Upper lobe of right lung (tissue), 1 donor: ENCODE measurements around the gene ADAMTSL3. TPM values are rescaled to one million over a fixed set of nuclear protein-coding genes. Genes with fewer than 3 reads are reported as not detected.

Experiments
- ATAC-seq: fragments of 200-7000 bp; cut with Tn5 transposase; one replicate; pipeline ENCODE4 v1.9.1; 2020; ENCODE audit warnings: mild to moderate bottlenecking, moderate library complexity
- DNase-seq: peaks from one replicate; pipeline ENCODE4 v3.0.0-alpha.2; 2020
- H3K27ac ChIP-seq: fragments of 200-600 bp; one replicate; pipeline ENCODE4 v1.8.0; 2022
- H3K27me3 ChIP-seq: fragments of 200-600 bp; one replicate; pipeline ENCODE4 v1.8.0; 2022; ENCODE audit warnings: mild to moderate bottlenecking
- H3K36me3 ChIP-seq: fragments of 200-600 bp; one replicate; pipeline ENCODE4 v1.8.0; 2022
- H3K4me1 ChIP-seq: fragments of 200-600 bp; one replicate; pipeline ENCODE4 v1.8.0; 2022
- H3K4me3 ChIP-seq: fragments of 200-600 bp; one replicate; pipeline ENCODE4 v1.8.0; 2022; ENCODE audit warnings: mild to moderate bottlenecking
- H3K9me3 ChIP-seq: fragments of 200-600 bp; one replicate; pipeline ENCODE4 v1.8.0; 2022
- CTCF ChIP-seq: fragments of 200-600 bp; IDR thresholded peaks from one replicate; pipeline ENCODE4 v1.8.0; 2022; ENCODE audit warnings: antibody characterized with exemption
- intact Hi-C: fragments of 100-400 bp; cut with DNase I; formaldehyde crosslinking; loops from one replicate; pipeline ENCODE4 v1.11.0; 2022
- total RNA-seq: library from RNA; stranded (reverse); fragmentation: NEBNext Ultra II Directional; extraction: Animal tissue kit (Norgen Biotek cat#: 25700); gene quantifications from one replicate; pipeline ENCODE4 v1.2.1, GENCODE V29; 2021
- donor health status: DM: no; HTN: yes; CAD: no; lungs with severe emphysema.

The ADAMTSL3 gene
- total RNA-seq, 1 donor from 2014 or later, result 26.2 TPM

- no peak overlapping the region for H3K4me3 ChIP-seq
- ATAC-seq (no peak), DNase-seq (no peak)
- H3K36me3 ChIP-seq, result no peaks in the 10 kb centered on the region
- no peak overlapping the region for H3K27ac ChIP-seq
- no peaks in the 10 kb centered on the region for H3K9me3 ChIP-seq
- no peak for TF ChIP-seq CTCF
- no peaks in the 10 kb centered on the region for H3K27me3 ChIP-seq
- intact Hi-C loops, result no loop called here
- H3K4me1 ChIP-seq, result peaks cover 3% of the 10 kb centered on the region
Measured at GRCh38 chr15:83905556-83906273, 251.8 kb downstream of the ADAMTSL3 start.

- no peaks in the 10 kb centered on the region for H3K36me3 ChIP-seq
- ATAC-seq, result no peak
- no peak for TF ChIP-seq CTCF
- DNase-seq, result no peak
- no peaks in the 10 kb centered on the region for H3K27me3 ChIP-seq
- intact Hi-C loops, result no loop called here
- H3K9me3 ChIP-seq, result no peaks in the 10 kb centered on the region
- H3K27ac ChIP-seq, result no peak overlapping the region
- H3K4me3 ChIP-seq, result no peak overlapping the region
- H3K4me1 ChIP-seq, result no peaks in the 10 kb centered on the region
Measured at GRCh38 chr15:83911345-83911744, 257.4 kb downstream of the ADAMTSL3 start.

GRCh38 chr15:83912343-83912742 lies 258.4 kb downstream of the ADAMTSL3 start:
- Histone ChIP-seq H3K27ac (no peak overlapping the region), H3K36me3 (no peaks in the 10 kb centered on the region), H3K4me3 (no peak overlapping the region), H3K4me1 (no peaks in the 10 kb centered on the region), H3K27me3 (no peaks in the 10 kb centered on the region), H3K9me3 (no peaks in the 10 kb centered on the region)
- TF ChIP-seq CTCF, result no peak
- DNase-seq (no peak), ATAC-seq (no peak)
- intact Hi-C loops, result no loop called here

GRCh38 chr15:83913034-83913632 lies 259.2 kb downstream of the ADAMTSL3 start:
- H3K27ac ChIP-seq, result no peak overlapping the region
- TF ChIP-seq CTCF, result no peak
- intact Hi-C loops, result no loop called here
- H3K4me1 ChIP-seq, result no peaks in the 10 kb centered on the region
- no peak for DNase-seq
- H3K9me3 ChIP-seq, result no peaks in the 10 kb centered on the region
- no peak for ATAC-seq
- H3K27me3 ChIP-seq, result no peaks in the 10 kb centered on the region
- H3K36me3 ChIP-seq, result no peaks in the 10 kb centered on the region
- H3K4me3 ChIP-seq, result no peak overlapping the region

- H3K36me3 ChIP-seq, result no peaks in the 10 kb centered on the region
- no peaks in the 10 kb centered on the region for H3K27me3 ChIP-seq
- no peak overlapping the region for H3K4me3 ChIP-seq
- no peak for DNase-seq
- ATAC-seq, result no peak
- no peak for TF ChIP-seq CTCF
- no peaks in the 10 kb centered on the region for H3K4me1 ChIP-seq
- no peaks in the 10 kb centered on the region for H3K9me3 ChIP-seq
- no peak overlapping the region for H3K27ac ChIP-seq
- intact Hi-C loops, result no loop called here
Measured at GRCh38 chr15:83914906-83915305, 261.0 kb downstream of the ADAMTSL3 start.
